Esophagus squamous epithelium (tissue), 5 donors: ENCODE results near the gene DRAXIN. TPM values are rescaled to one million over a fixed set of nuclear protein-coding genes. Genes with fewer than 3 reads are reported as not detected.

Source experiments
- DNase-seq: peaks from one replicate; lab custom pipeline; 2025; lab: John Stamatoyannopoulos, UW
- H3K27ac ChIP-seq, 4 donors: fragments of 200-600 bp; sonication (generic); one replicate each; pipeline ENCODE4 v1.5.1; 2016 to 2019; ENCODE audit warnings: mild to moderate bottlenecking in 1 of 4
- H3K27me3 ChIP-seq, 4 donors: fragments of 200-600 bp; sonication (generic); 1 replicate in 3 of 4; 2 replicates in 1 of 4; pipeline versions ENCODE4 v1.5.1 to v1.6.0; 2017 to 2021; ENCODE audit warnings: antibody characterized with exemption in 1 of 4
- H3K36me3 ChIP-seq, 3 donors: fragments of 200-600 bp; sonication (generic); one replicate each; pipeline ENCODE4 v1.5.1; 2016 to 2019
- H3K4me1 ChIP-seq, 3 donors: fragments of 200-600 bp; sonication (generic); one replicate each; pipeline ENCODE4 v1.5.1; 2017 to 2019
- H3K4me3 ChIP-seq, 4 donors: fragments of 200-600 bp; sonication (generic); 1 replicate in 3 of 4; 2 replicates in 1 of 4; pipeline ENCODE4 v1.5.1; 2016 to 2019; ENCODE audit warnings: mild to moderate bottlenecking in 2 of 4, moderate library complexity in 1 of 4
- H3K9me3 ChIP-seq, 3 donors: fragments of 200-600 bp; sonication (generic); one replicate each; pipeline ENCODE4 v1.5.1; 2016 to 2019
- POLR2A ChIP-seq, 4 donors: fragments of 450-650 bp; IDR thresholded peaks; one replicate each; pipeline ENCODE4 v1.6.1; 2017; ENCODE audit warnings: antibody characterized with exemption in 4 of 4, mild to moderate bottlenecking in 4 of 4, moderate library complexity in 3 of 4
- WGBS, 2 donors: methylation state at CpG; one replicate each; pipeline ENCODE4 v1.1.5; 2018; 5-methylcytosine and 5-hydroxymethylcytosine counted together
- intact Hi-C: fragments of 100-400 bp; cut with DNase I; formaldehyde crosslinking; loops from one replicate; pipeline ENCODE4 v1.15.0; 2022
- total RNA-seq, 4 donors: library from RNA; depleted of rRNA; stranded (reverse); fragments of >200 nt; gene quantifications; one replicate each; pipeline ENCODE4 v1.1.0, GENCODE V29; 2016
- TF ChIP-seq, protein P1 (sequence below), 6 experiments: fragments of 450-650 bp in 4 of 6; fragments of 200-600 bp in 2 of 6; sonication (generic) in 2 of 6; IDR thresholded peaks; one replicate each; pipeline ENCODE4 v1.5.1; 2016 to 2019; ENCODE audit warnings: antibody characterized with exemption in 6 of 6, mild to moderate bottlenecking in 4 of 6, moderate library complexity in 4 of 6
- donor health status: DM: yes; HTN: yes; CAD: no.

The DRAXIN gene
- total RNA-seq, 4 donors from 2014 or later = not detected

GRCh38 chr1:11712285-11712684 is 20.8 kb downstream of the DRAXIN start:
- DNase-seq = no peak
- no peaks in the 10 kb centered on the region for H3K36me3 ChIP-seq
- TF ChIP-seq, protein P1, sequence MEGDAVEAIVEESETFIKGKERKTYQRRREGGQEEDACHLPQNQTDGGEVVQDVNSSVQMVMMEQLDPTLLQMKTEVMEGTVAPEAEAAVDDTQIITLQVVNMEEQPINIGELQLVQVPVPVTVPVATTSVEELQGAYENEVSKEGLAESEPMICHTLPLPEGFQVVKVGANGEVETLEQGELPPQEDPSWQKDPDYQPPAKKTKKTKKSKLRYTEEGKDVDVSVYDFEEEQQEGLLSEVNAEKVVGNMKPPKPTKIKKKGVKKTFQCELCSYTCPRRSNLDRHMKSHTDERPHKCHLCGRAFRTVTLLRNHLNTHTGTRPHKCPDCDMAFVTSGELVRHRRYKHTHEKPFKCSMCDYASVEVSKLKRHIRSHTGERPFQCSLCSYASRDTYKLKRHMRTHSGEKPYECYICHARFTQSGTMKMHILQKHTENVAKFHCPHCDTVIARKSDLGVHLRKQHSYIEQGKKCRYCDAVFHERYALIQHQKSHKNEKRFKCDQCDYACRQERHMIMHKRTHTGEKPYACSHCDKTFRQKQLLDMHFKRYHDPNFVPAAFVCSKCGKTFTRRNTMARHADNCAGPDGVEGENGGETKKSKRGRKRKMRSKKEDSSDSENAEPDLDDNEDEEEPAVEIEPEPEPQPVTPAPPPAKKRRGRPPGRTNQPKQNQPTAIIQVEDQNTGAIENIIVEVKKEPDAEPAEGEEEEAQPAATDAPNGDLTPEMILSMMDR (IDR thresholded peaks at IDR 0.05) = no peak
- no peak for TF ChIP-seq POLR2A (IDR thresholded peaks at IDR 0.05)
- no peak overlapping the region for H3K4me3 ChIP-seq
- H3K9me3 ChIP-seq = no peaks in the 10 kb centered on the region
- 60 to 84% methylated on average over 2 to 7 of the region's 8 CpGs for WGBS, 2 donors
- H3K4me1 ChIP-seq = peaks cover 0 to 7% (median 0%) of the 10 kb centered on the region in 3 donors
- intact Hi-C loops = no loop called here
- no peak overlapping the region for H3K27ac ChIP-seq
- peaks cover 0 to 43% (median 0%) of the 10 kb centered on the region in 4 donors for H3K27me3 ChIP-seq

DNA sequence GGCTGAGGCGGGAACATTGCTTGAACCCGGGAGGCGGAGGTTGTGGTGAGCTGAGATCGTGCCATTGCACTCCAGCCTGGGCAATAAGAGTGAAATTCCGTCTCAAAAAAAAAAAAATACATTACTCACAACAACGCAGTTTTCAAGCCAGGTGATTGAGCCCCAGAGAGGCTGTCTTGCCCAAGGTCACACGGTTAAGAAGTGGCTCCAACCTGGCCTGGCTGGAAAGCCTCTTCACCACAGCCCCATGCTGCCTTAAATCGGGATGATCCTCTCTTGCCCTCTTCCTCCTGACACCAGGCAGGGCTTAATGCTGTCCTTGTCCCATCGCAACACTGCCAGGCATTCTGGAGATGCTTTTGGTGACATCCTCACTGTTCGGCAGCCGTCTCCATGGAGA is 21.6 kb downstream of the DRAXIN start:
- no peaks in the 10 kb centered on the region for H3K36me3 ChIP-seq
- no peaks in the 10 kb centered on the region for H3K4me1 ChIP-seq
- TF ChIP-seq, protein P1 (IDR thresholded peaks at IDR 0.05) = no peak
- TF ChIP-seq POLR2A (IDR thresholded peaks at IDR 0.05) = no peak
- H3K9me3 ChIP-seq = no peaks in the 10 kb centered on the region
- DNase-seq = no peak
- 79 to 80% methylated on average over 8 to 11 of the region's 11 CpGs for WGBS, 2 donors
- intact Hi-C loops = no loop called here
- peaks cover 0 to 42% (median 0%) of the 10 kb centered on the region in 4 donors for H3K27me3 ChIP-seq
- no peak overlapping the region for H3K27ac ChIP-seq
- H3K4me3 ChIP-seq = no peak overlapping the region

DNA sequence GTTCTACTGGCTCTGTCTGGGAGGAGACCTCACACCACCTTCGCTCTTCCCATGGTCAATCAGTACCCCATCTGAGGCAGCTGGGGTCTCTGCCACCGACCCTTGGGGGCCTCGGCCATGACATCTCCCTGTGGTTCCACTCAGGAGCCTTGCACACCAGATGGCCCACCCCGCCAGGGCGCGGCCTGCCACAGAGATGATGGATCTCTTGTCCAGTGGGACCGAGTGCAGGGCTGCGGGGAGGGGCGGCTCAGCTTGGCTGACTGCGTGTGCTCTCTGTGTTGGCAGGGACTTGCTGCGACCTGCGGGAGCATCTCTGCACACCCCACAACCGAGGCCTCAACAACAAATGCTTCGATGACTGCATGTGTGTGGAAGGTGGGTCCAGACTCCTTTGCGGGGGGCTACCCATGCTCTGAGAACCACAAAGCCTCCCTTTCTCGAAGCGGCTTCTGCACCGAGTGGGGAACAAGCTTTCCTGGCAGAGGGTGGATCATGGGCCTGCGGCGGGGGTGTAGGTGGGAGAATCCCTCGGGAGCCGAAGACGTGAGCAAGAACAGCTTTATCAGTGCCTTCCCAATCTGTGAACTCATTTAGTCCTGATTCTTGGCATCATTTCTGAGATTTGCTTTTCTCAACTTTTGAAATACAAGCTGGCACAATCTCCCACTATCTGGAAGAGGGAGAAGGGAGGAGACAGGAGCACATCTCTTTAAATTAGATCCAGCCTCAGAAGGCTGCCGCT is 23.5 kb downstream of the DRAXIN start:
- Histone ChIP-seq H3K4me1 (peaks cover 0 to 14% (median 5%) of the 10 kb centered on the region in 3 donors), H3K9me3 (no peaks in the 10 kb centered on the region), H3K27ac (no peak overlapping the region), H3K36me3 (no peaks in the 10 kb centered on the region), H3K27me3 (peaks cover 0 to 29% (median 0%) of the 10 kb centered on the region in 4 donors), H3K4me3 (no peak overlapping the region)
- DNase-seq = no peak
- TF ChIP-seq, protein P1 (IDR thresholded peaks at IDR 0.05) = no peak
- TF ChIP-seq POLR2A (IDR thresholded peaks at IDR 0.05) = no peak
- 62 to 72% methylated on average over 13 of the region's 24 CpGs for WGBS, 2 donors
- intact Hi-C loops = no loop called here

- intact Hi-C loops = loop anchor here (5.0 kb wide), 1 partner anchor 67 kb away; the partner anchor contains the start of genes FBXO2 and FBXO44
- 6 to 14% methylated on average over 18 to 24 of the region's 44 CpGs for WGBS, 2 donors
- TF ChIP-seq, protein P1 (IDR thresholded peaks at IDR 0.05) = peak; percentile 80 to 97 (median 94)
- TF ChIP-seq POLR2A (IDR thresholded peaks at IDR 0.05) = no peak
Measured at GRCh38 chr1:11719313-11720032, 28.0 kb downstream of the DRAXIN start.

DNA sequence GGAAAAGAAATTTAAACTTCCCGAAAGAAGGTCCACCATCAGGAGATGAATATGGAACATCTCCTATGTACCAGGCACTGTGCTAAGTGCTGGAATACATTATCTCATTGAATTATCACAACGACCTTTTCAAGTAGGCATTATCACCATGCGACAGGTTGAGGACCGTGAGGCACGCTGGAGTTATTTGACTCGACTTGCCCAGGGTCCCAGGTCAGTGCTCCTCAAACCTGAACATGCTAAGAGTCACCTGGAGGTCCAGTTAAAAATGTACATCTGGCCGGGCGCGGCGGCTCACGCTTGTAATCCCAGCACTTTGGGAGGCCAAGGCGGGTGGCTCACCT is 28.5 kb downstream of the DRAXIN start:
- Histone ChIP-seq H3K36me3 (no peaks in the 10 kb centered on the region), H3K9me3 (no peaks in the 10 kb centered on the region), H3K27ac (no peak overlapping the region), H3K4me1 (peaks cover 0 to 17% (median 7%) of the 10 kb centered on the region in 3 donors), H3K4me3 (peak overlapping the region in 1 of 4 donors; percentile 48), H3K27me3 (peaks cover 0 to 10% (median 0%) of the 10 kb centered on the region in 4 donors)
- TF ChIP-seq POLR2A (IDR thresholded peaks at IDR 0.05) = no peak
- TF ChIP-seq, protein P1 (IDR thresholded peaks at IDR 0.05) = no peak
- 32 to 45% methylated on average over 3 to 8 of the region's 12 CpGs for WGBS, 2 donors
- intact Hi-C loops = loop anchor here (5.0 kb wide), 1 partner anchor 68 kb away; the partner anchor contains the start of genes FBXO2 and FBXO44
- DNase-seq = no peak

More at GRCh38 chr1:11719313-11720032, 28.0 kb downstream of the DRAXIN start:
- H3K9me3 ChIP-seq = no peaks in the 10 kb centered on the region
- H3K4me3 ChIP-seq = peak overlapping the region; percentile 24 to 66 (median 49)
- no peaks in the 10 kb centered on the region for H3K36me3 ChIP-seq
- H3K4me1 ChIP-seq = peaks cover 0 to 17% (median 7%) of the 10 kb centered on the region in 3 donors
- H3K27me3 ChIP-seq = peaks cover 0 to 13% (median 0%) of the 10 kb centered on the region in 4 donors
- H3K27ac ChIP-seq = peak overlapping the region; percentile 32 to 82 (median 71)
- peak; percentile 37 for DNase-seq
